HAP-1 (cell line): ENCODE data around the gene CTBP2.

ENCODE experiments used
- DNase-seq, 2 experiments: peaks; one replicate each; pipeline ENCODE4 v3.0.0-alpha.2; 2016 to 2020; ENCODE audit warnings: low spot score in 2 of 2
- H3K27me3 ChIP-seq: fragments of 250-450 bp; sonication (Bioruptor Pico); 2 replicates; pipeline ENCODE4 v1.5.1; 2020; ENCODE audit warnings: low read depth, mild to moderate bottlenecking, moderate library complexity
- H3K36me3 ChIP-seq: fragments of 250-450 bp; sonication (Bioruptor Pico); replicated peaks from 2 replicates; pipeline ENCODE4 v1.5.1; 2020; ENCODE audit warnings: mild to moderate bottlenecking
- H3K4me1 ChIP-seq: fragments of 250-450 bp; sonication (Bioruptor Pico); 2 replicates; pipeline ENCODE4 v1.5.1; 2020; ENCODE audit warnings: mild to moderate bottlenecking
- H3K4me3 ChIP-seq: fragments of 250-450 bp; sonication (Bioruptor Pico); 2 replicates; pipeline ENCODE4 v1.5.1; 2020; ENCODE audit warnings: mild to moderate bottlenecking, moderate library complexity
- H3K9me3 ChIP-seq: fragments of 250-450 bp; sonication (Bioruptor Pico); 2 replicates; pipeline ENCODE4 v1.5.1; 2020; ENCODE audit warnings: mild to moderate bottlenecking, moderate library complexity
- in situ Hi-C: fragments of 300-500 bp; cut with MboI; formaldehyde crosslinking; loops from 3 replicates; pipeline ENCODE4 v1.14.3; 2020; ENCODE audit warnings: low sequenced_read_pairs, inconsistent platforms, mixed read lengths

The CTBP2 gene

GRCh38 chr10:125003901-125004467 lies 156.4 kb downstream of the CTBP2 start:
- H3K4me1 ChIP-seq, result no peaks in the 10 kb centered on the region
- DNase-seq, result peak in 1 of 2 experiments; percentile 5
- in situ Hi-C loops, result no loop called here

GRCh38 chr10:125003146-125003900 lies 157.0 kb downstream of the CTBP2 start:
- peak in 1 of 2 experiments; percentile 11 for DNase-seq
- H3K27me3 ChIP-seq, result no peaks in the 10 kb centered on the region
- H3K9me3 ChIP-seq, result no peaks in the 10 kb centered on the region
- peaks cover 33% of the 10 kb centered on the region for H3K36me3 ChIP-seq
- in situ Hi-C loops, result no loop called here
- no peak overlapping the region for H3K4me3 ChIP-seq
- H3K4me1 ChIP-seq, result no peaks in the 10 kb centered on the region

More at GRCh38 chr10:125003901-125004467, 156.4 kb downstream of the CTBP2 start:
- no peak overlapping the region for H3K4me3 ChIP-seq
- H3K9me3 ChIP-seq, result no peaks in the 10 kb centered on the region
- H3K27me3 ChIP-seq, result no peaks in the 10 kb centered on the region
- H3K36me3 ChIP-seq, result peaks cover 28% of the 10 kb centered on the region

- H3K36me3 ChIP-seq, result peaks cover 41% of the 10 kb centered on the region
- no peak overlapping the region for H3K4me3 ChIP-seq
- no peaks in the 10 kb centered on the region for H3K27me3 ChIP-seq
- in situ Hi-C loops, result no loop called here
- no peaks in the 10 kb centered on the region for H3K9me3 ChIP-seq
- DNase-seq, result peak in 1 of 2 experiments; percentile 7
- no peaks in the 10 kb centered on the region for H3K4me1 ChIP-seq
Observed at GRCh38 chr10:125002423-125003145, 157.8 kb downstream of the CTBP2 start.

GRCh38 chr10:125002047-125002422 lies 158.3 kb downstream of the CTBP2 start:
- no peak overlapping the region for H3K4me3 ChIP-seq
- no peaks in the 10 kb centered on the region for H3K9me3 ChIP-seq
- H3K4me1 ChIP-seq, result no peaks in the 10 kb centered on the region
- DNase-seq, result peak in 1 of 2 experiments; percentile 3
- in situ Hi-C loops, result no loop called here
- peaks cover 46% of the 10 kb centered on the region for H3K36me3 ChIP-seq
- H3K27me3 ChIP-seq, result no peaks in the 10 kb centered on the region

- peak in 1 of 2 experiments; percentile 5 for DNase-seq
Observed at GRCh38 chr10:125001313-125002046, 158.9 kb downstream of the CTBP2 start.

GRCh38 chr10:125000366-125001312 lies 159.7 kb downstream of the CTBP2 start:
- no peaks in the 10 kb centered on the region for H3K9me3 ChIP-seq

More at GRCh38 chr10:125001313-125002046, 158.9 kb downstream of the CTBP2 start:
- Histone ChIP-seq H3K27me3 (no peaks in the 10 kb centered on the region), H3K36me3 (peaks cover 52% of the 10 kb centered on the region), H3K4me3 (no peak overlapping the region), H3K9me3 (no peaks in the 10 kb centered on the region), H3K4me1 (no peaks in the 10 kb centered on the region)
- in situ Hi-C loops, result no loop called here

GRCh38 chr10:124999433-125000365 lies 160.7 kb downstream of the CTBP2 start:
- Histone ChIP-seq H3K4me1 (no peaks in the 10 kb centered on the region), H3K27me3 (no peaks in the 10 kb centered on the region), H3K4me3 (no peak overlapping the region), H3K9me3 (no peaks in the 10 kb centered on the region), H3K36me3 (peaks cover 62% of the 10 kb centered on the region)
- in situ Hi-C loops, result loop anchor here (25.0 kb wide), 1 partner anchor 462 kb away; no protein-coding TSS in a partner anchor
- peak in 1 of 2 experiments; percentile 6 for DNase-seq

More at GRCh38 chr10:125000366-125001312, 159.7 kb downstream of the CTBP2 start:
- in situ Hi-C loops, result no loop called here
- DNase-seq, result peak in 1 of 2 experiments; percentile 37
- Histone ChIP-seq H3K27me3 (no peaks in the 10 kb centered on the region), H3K4me3 (no peak overlapping the region), H3K4me1 (no peaks in the 10 kb centered on the region), H3K36me3 (peaks cover 53% of the 10 kb centered on the region)

GRCh38 chr10:124998624-124999291 lies 161.6 kb downstream of the CTBP2 start:
- Histone ChIP-seq H3K4me3 (no peak overlapping the region), H3K4me1 (no peaks in the 10 kb centered on the region), H3K27me3 (no peaks in the 10 kb centered on the region), H3K36me3 (peaks cover 71% of the 10 kb centered on the region), H3K9me3 (no peaks in the 10 kb centered on the region)
- in situ Hi-C loops, result loop anchor here (25.0 kb wide), 1 partner anchor 461 kb away; no protein-coding TSS in a partner anchor
- peak in 1 of 2 experiments; percentile 5 for DNase-seq

- DNase-seq, result peak in 1 of 2 experiments; percentile 5
- Histone ChIP-seq H3K4me3 (no peak overlapping the region), H3K4me1 (no peaks in the 10 kb centered on the region), H3K27me3 (no peaks in the 10 kb centered on the region), H3K36me3 (peaks cover 78% of the 10 kb centered on the region), H3K9me3 (no peaks in the 10 kb centered on the region)
- in situ Hi-C loops, result loop anchor here (25.0 kb wide), 1 partner anchor 461 kb away; no protein-coding TSS in a partner anchor
Observed at GRCh38 chr10:124997771-124998623, 162.4 kb downstream of the CTBP2 start.

- Histone ChIP-seq H3K36me3 (peaks cover 78% of the 10 kb centered on the region), H3K4me1 (no peaks in the 10 kb centered on the region)
Observed at GRCh38 chr10:124997306-124997705, 163.1 kb downstream of the CTBP2 start.

More at GRCh38 chr10:124997306-124997705, 163.1 kb downstream of the CTBP2 start:
- H3K4me3 ChIP-seq, result no peak overlapping the region
- H3K9me3 ChIP-seq, result no peaks in the 10 kb centered on the region
- in situ Hi-C loops, result loop anchor here (25.0 kb wide), 1 partner anchor 460 kb away; no protein-coding TSS in a partner anchor
- no peaks in the 10 kb centered on the region for H3K27me3 ChIP-seq
- DNase-seq, result no peak
